A673 (cell line): ENCODE data around the gene ESPN.

Experiments
- EZH2 ChIP-seq: fragments of 200-600 bp; sonication (generic); IDR thresholded peaks from 2 replicates; pipeline ENCODE4 v1.6.1; 2017; ENCODE audit warnings: borderline replicate concordance, low read depth, mild to moderate bottlenecking, mixed read lengths, antibody characterized with exemption, low read length; ENCODE audit not compliant: poor library complexity, severe bottlenecking
- TF ChIP-seq, protein P1 (sequence below): fragments of 300-800, 200-600 bp; sonication (generic); conservative IDR thresholded peaks from 2 replicates; pipeline ENCODE4 v1.5.1; 2017; ENCODE audit warnings: low read depth, mild to moderate bottlenecking, antibody characterized with exemption, low read length, moderate library complexity, mixed read lengths

GRCh38 chr1:6466023-6466422 is 41.4 kb downstream of the ESPN start, which contains the start of gene TNFRSF25:
- TF ChIP-seq, protein P1, sequence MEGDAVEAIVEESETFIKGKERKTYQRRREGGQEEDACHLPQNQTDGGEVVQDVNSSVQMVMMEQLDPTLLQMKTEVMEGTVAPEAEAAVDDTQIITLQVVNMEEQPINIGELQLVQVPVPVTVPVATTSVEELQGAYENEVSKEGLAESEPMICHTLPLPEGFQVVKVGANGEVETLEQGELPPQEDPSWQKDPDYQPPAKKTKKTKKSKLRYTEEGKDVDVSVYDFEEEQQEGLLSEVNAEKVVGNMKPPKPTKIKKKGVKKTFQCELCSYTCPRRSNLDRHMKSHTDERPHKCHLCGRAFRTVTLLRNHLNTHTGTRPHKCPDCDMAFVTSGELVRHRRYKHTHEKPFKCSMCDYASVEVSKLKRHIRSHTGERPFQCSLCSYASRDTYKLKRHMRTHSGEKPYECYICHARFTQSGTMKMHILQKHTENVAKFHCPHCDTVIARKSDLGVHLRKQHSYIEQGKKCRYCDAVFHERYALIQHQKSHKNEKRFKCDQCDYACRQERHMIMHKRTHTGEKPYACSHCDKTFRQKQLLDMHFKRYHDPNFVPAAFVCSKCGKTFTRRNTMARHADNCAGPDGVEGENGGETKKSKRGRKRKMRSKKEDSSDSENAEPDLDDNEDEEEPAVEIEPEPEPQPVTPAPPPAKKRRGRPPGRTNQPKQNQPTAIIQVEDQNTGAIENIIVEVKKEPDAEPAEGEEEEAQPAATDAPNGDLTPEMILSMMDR: no peak
- no peak for TF ChIP-seq EZH2
